ENCODE measurements around the gene PATL1. TPM values are rescaled to one million over a fixed set of nuclear protein-coding genes. Genes with fewer than 3 reads are reported as not detected.
"Not testable (repeated sequence)": the region's sequence is repeated elsewhere in the genome, so short reads cannot be mapped to it uniquely, and the experiment has no call there.

Gene PATL1
- total RNA-seq, 1 donor from 2014 or later, result 21.1 TPM

- no peak for DNase-seq
- no peak overlapping the region for H3K4me3 ChIP-seq
- no peak overlapping the region for H3K27ac ChIP-seq (replicated peaks)
- H3K36me3 ChIP-seq, result no peaks in the 10 kb centered on the region
- H3K27me3 ChIP-seq (ENCODE audit: low read depth), result no peaks in the 10 kb centered on the region
- peaks cover 28% of the 10 kb centered on the region for H3K9me3 ChIP-seq (replicated peaks)
- intact Hi-C loops (cut with micrococcal nuclease), result no loop called here
- TF ChIP-seq CTCF (IDR thresholded peaks at IDR 0.05; ENCODE audit: borderline replicate concordance), result no peak
- H3K4me1 ChIP-seq, result no peaks in the 10 kb centered on the region
Measured at GRCh38 chr11:59692915-59693314, 24.1 kb upstream of the PATL1 start.

GRCh38 chr11:59691156-59691555, 22.3 kb upstream of the PATL1 start:
- no peak for TF ChIP-seq CTCF (IDR thresholded peaks at IDR 0.05; ENCODE audit: borderline replicate concordance)
- no peaks in the 10 kb centered on the region for H3K4me1 ChIP-seq
- H3K4me3 ChIP-seq, result no peak overlapping the region
- no peaks in the 10 kb centered on the region for H3K27me3 ChIP-seq (ENCODE audit: low read depth)
- no peak for DNase-seq
- H3K36me3 ChIP-seq, result no peaks in the 10 kb centered on the region
- peaks cover 28% of the 10 kb centered on the region for H3K9me3 ChIP-seq (replicated peaks)
- intact Hi-C loops (cut with micrococcal nuclease), result no loop called here
- H3K27ac ChIP-seq (replicated peaks), result no peak overlapping the region

GRCh38 chr11:59689015-59689414, 20.2 kb upstream of the PATL1 start:
- H3K4me1 ChIP-seq, result no peaks in the 10 kb centered on the region
- H3K4me3 ChIP-seq, result no peak overlapping the region
- TF ChIP-seq CTCF (IDR thresholded peaks at IDR 0.05; ENCODE audit: borderline replicate concordance), result no peak
- no peak overlapping the region for H3K27ac ChIP-seq (replicated peaks)
- H3K36me3 ChIP-seq, result no peaks in the 10 kb centered on the region
- H3K27me3 ChIP-seq (ENCODE audit: low read depth), result peaks cover 11% of the 10 kb centered on the region
- intact Hi-C loops (cut with micrococcal nuclease), result loop anchor here (10.0 kb wide), 1 partner anchor 154 kb away; no protein-coding TSS in a partner anchor
- peaks cover 32% of the 10 kb centered on the region for H3K9me3 ChIP-seq (replicated peaks)
- no peak for DNase-seq

- H3K36me3 ChIP-seq; DNase-seq; H3K4me3 ChIP-seq; H3K27ac ChIP-seq (replicated peaks); H3K9me3 ChIP-seq (replicated peaks); H3K4me1 ChIP-seq: not testable (repeated sequence)
- intact Hi-C loops (cut with micrococcal nuclease), result loop anchor here (10.0 kb wide), 1 partner anchor 146 kb away; no protein-coding TSS in a partner anchor
- H3K27me3 ChIP-seq (ENCODE audit: low read depth), result peaks cover 11% of the 10 kb centered on the region
Measured at GRCh38 chr11:59681260-59681725, 12.5 kb upstream of the PATL1 start.

GRCh38 chr11:59680287-59681154, 11.7 kb upstream of the PATL1 start:
- H3K36me3 ChIP-seq, result no peaks in the 10 kb centered on the region
- TF ChIP-seq CTCF (IDR thresholded peaks at IDR 0.05; ENCODE audit: borderline replicate concordance), result peak; percentile 79
- no peak overlapping the region for H3K4me3 ChIP-seq
- DNase-seq, result peak; percentile 42
- H3K9me3 ChIP-seq (replicated peaks), result peaks cover 7% of the 10 kb centered on the region
- no peak overlapping the region for H3K27ac ChIP-seq (replicated peaks)
- no peaks in the 10 kb centered on the region for H3K4me1 ChIP-seq
- intact Hi-C loops (cut with micrococcal nuclease), result loop anchor here (10.0 kb wide), 1 partner anchor 146 kb away; no protein-coding TSS in a partner anchor
- H3K27me3 ChIP-seq (ENCODE audit: low read depth), result peaks cover 7% of the 10 kb centered on the region

GRCh38 chr11:59679347-59679746, 10.5 kb upstream of the PATL1 start:
- Histone ChIP-seq H3K27ac (replicated peaks) (no peak overlapping the region), H3K27me3 (ENCODE audit: low read depth) (no peaks in the 10 kb centered on the region), H3K36me3 (no peaks in the 10 kb centered on the region), H3K4me1 (no peaks in the 10 kb centered on the region), H3K4me3 (no peak overlapping the region), H3K9me3 (replicated peaks) (no peaks in the 10 kb centered on the region)
- intact Hi-C loops (cut with micrococcal nuclease), result no loop called here
- no peak for DNase-seq
- TF ChIP-seq CTCF (IDR thresholded peaks at IDR 0.05; ENCODE audit: borderline replicate concordance), result no peak

Measured in left ventricle myocardium inferior (tissue), 1 donor.